GM12878 (cell line): ENCODE measurements around the gene STK4. TPM values are rescaled to one million over a fixed set of nuclear protein-coding genes. Genes with fewer than 3 reads are reported as not detected.

Experiments
- ATAC-seq: fragments of 200-7000 bp; cut with Tn5 transposase; 3 replicates; pipeline ENCODE4 v1.9.1; 2020; ENCODE audit warnings: mild to moderate bottlenecking, moderate library complexity
- BruUV-seq: library from RNA; stranded (reverse); fragments of 400-500 nt; replicated peaks from 2 replicates; lab custom pipeline; 2021; lab: Mats Ljungman, UMichigan
- CTCF ChIA-PET: fragments of 300-600 bp; sonication (Branson Sonifier 250); formaldehyde crosslinking; extraction: SDS; loops from one replicate; lab custom pipeline; 2021; ENCODE audit warnings: inconsistent platforms; lab: Yijun Ruan, JAX
- POLR2A ChIA-PET: fragments of 350-600 bp; formaldehyde crosslinking; extraction: SDS; loops from one replicate; lab custom pipeline; 2021; ENCODE audit warnings: inconsistent platforms; lab: Charles Lee
- RAD21 ChIA-PET: fragments of 300-600 bp; sonication (Branson Sonifier 250); formaldehyde crosslinking; loops from one replicate; lab custom pipeline; 2023; ENCODE audit warnings: antibody characterized with exemption; ENCODE audit not compliant: unreplicated experiment; lab: Charles Lee
- SMC1A ChIA-PET: fragments of 300-600 bp; sonication (Branson Sonifier 250); formaldehyde crosslinking; loops from one replicate; lab custom pipeline; 2023; ENCODE audit not compliant: unreplicated experiment, uncharacterized antibody; lab: Charles Lee
- DNase-seq: peaks from one replicate; pipeline ENCODE4 v3.0.0-alpha.2; 2011; ENCODE audit warnings: low read depth, low spot score
- FAIRE-seq: peaks from 3 replicates; lab custom pipeline; 2011; peaks lifted over from hg19 to GRCh38; lab: Jason Lieb, UNC
- H2AFZ ChIP-seq: 2 replicates; pipeline ENCODE4 v1.6.0; 2011; ENCODE audit warnings: low read depth, low read length, control low read depth; ENCODE audit not compliant: control insufficient read depth
- H3K27ac ChIP-seq: 2 replicates; pipeline ENCODE4 v1.5.1; 2011; ENCODE audit warnings: control low read depth; ENCODE audit not compliant: control insufficient read depth, insufficient read depth
- H3K27me3 ChIP-seq, 2 experiments: replicated peaks in 1 of 2; 2 replicates each; pipeline versions ENCODE4 v1.6.0 to v1.6.1; 2011; ENCODE audit warnings: low read length in 1 of 2; ENCODE audit not compliant: control insufficient read depth in 2 of 2, insufficient read depth in 2 of 2
- H3K36me3 ChIP-seq, 2 experiments: 2 replicates each; pipeline ENCODE4 v1.5.1; 2011; ENCODE audit warnings: low read length in 1 of 2; ENCODE audit not compliant: control insufficient read depth in 2 of 2, insufficient read depth in 2 of 2
- H3K4me1 ChIP-seq: 2 replicates; pipeline ENCODE4 v1.6.1; 2011; ENCODE audit warnings: mild to moderate bottlenecking, low read length, moderate library complexity, mixed read lengths; ENCODE audit not compliant: control insufficient read depth, insufficient read depth
- H3K4me2 ChIP-seq: 2 replicates; pipeline ENCODE4 v1.6.0; 2011; ENCODE audit warnings: control low read depth; ENCODE audit not compliant: control insufficient read depth, insufficient read depth
- H3K4me3 ChIP-seq: fragments of 200-600 bp; sonication (generic); 2 replicates; pipeline ENCODE4 v1.5.1; 2016
- H3K79me2 ChIP-seq: 2 replicates; pipeline ENCODE4 v1.6.0; 2011; ENCODE audit warnings: low read length; ENCODE audit not compliant: control insufficient read depth, insufficient read depth
- H3K9ac ChIP-seq: 2 replicates; pipeline ENCODE4 v1.8.0; 2011; ENCODE audit warnings: low read length, control low read depth, mixed read lengths; ENCODE audit not compliant: control insufficient read depth, insufficient read depth
- H3K9me3 ChIP-seq: replicated peaks from 3 replicates; pipeline ENCODE4 v1.5.1; 2011; ENCODE audit warnings: mild to moderate bottlenecking, low read length; ENCODE audit not compliant: control insufficient read depth, insufficient read depth
- H4K20me1 ChIP-seq: 2 replicates; pipeline ENCODE4 v1.6.0; 2011; ENCODE audit not compliant: control insufficient read depth, insufficient read depth
- CHD1 ChIP-seq: IDR thresholded peaks from 2 replicates; pipeline ENCODE4 v1.6.1; 2012; ENCODE audit warnings: low read depth, low read length, improper control_type of control experiment
- CHD2 ChIP-seq: IDR thresholded peaks from 2 replicates; pipeline ENCODE4 v1.6.1; 2011; ENCODE audit warnings: low read depth, low read length, improper control_type of control experiment, borderline replicate concordance
- CREM ChIP-seq: IDR thresholded peaks from 2 replicates; pipeline ENCODE4 v1.6.1; 2014; ENCODE audit warnings: antibody characterized with exemption, low read depth
- ESRRA ChIP-seq: IDR thresholded peaks from 2 replicates; pipeline ENCODE4 v1.6.1; 2012; ENCODE audit warnings: mild to moderate bottlenecking, low read length, improper control_type of control experiment
- GATAD2B ChIP-seq: fragments of 450-650 bp; conservative IDR thresholded peaks from 2 replicates; pipeline ENCODE4 v1.6.1; 2017; ENCODE audit warnings: low read depth, mild to moderate bottlenecking, moderate library complexity
- HDAC2 ChIP-seq: fragments of 200-600 bp; sonication (generic); IDR thresholded peaks from 2 replicates; pipeline ENCODE4 v1.6.1; 2017
- NR2F1 ChIP-seq: fragments of 450-650 bp; conservative IDR thresholded peaks from 2 replicates; pipeline ENCODE4 v1.6.1; 2017; ENCODE audit warnings: mild to moderate bottlenecking
- SIX5 ChIP-seq: IDR thresholded peaks from 2 replicates; pipeline ENCODE4 v1.6.1; 2011; ENCODE audit warnings: mild to moderate bottlenecking, low read depth, low read length, moderate library complexity; ENCODE audit not compliant: severe bottlenecking
- SMAD5 ChIP-seq: IDR thresholded peaks from 2 replicates; pipeline ENCODE4 v1.6.1; 2016; ENCODE audit warnings: antibody characterized with exemption, low read depth
- SMARCA5 ChIP-seq: fragments of 450-650 bp; IDR thresholded peaks from 2 replicates; pipeline ENCODE4 v1.6.1; 2017; ENCODE audit warnings: mild to moderate bottlenecking
- YBX1 ChIP-seq: fragments of 450-650 bp; IDR thresholded peaks from 2 replicates; pipeline ENCODE4 v1.6.1; 2016; ENCODE audit warnings: antibody characterized with exemption
- ZNF217 ChIP-seq: fragments of 450-650 bp; IDR thresholded peaks from 2 replicates; pipeline ENCODE4 v1.6.1; 2017; ENCODE audit warnings: antibody characterized with exemption, mild to moderate bottlenecking
- WGBS: methylation state at CpG from one replicate; pipeline ENCODE4 v1.1.6; 2016; ENCODE audit warnings: low lambda C conversion rate; ENCODE audit not compliant: insufficient replicate concordance, insufficient coverage; ENCODE audit errors: missing lambda C conversion rate; 5-methylcytosine and 5-hydroxymethylcytosine counted together
- in situ Hi-C: fragments of 300-500 bp; cut with MboI; formaldehyde crosslinking; loops from 9 replicates; pipeline ENCODE4 v1.14.3; 2018; ENCODE audit warnings: mixed read lengths
- intact Hi-C: fragments of 100-400 bp; cut with micrococcal nuclease; formaldehyde crosslinking; loops from one replicate; pipeline ENCODE4 v1.14.2; 2022; ENCODE audit not compliant: unreplicated experiment
- polyA plus RNA-seq, 11 experiments: library from polyadenylated mRNA; depleted of rRNA in 4 of 11; unstranded in 6 of 11; stranded (reverse) in 5 of 11; fragments of >200 nt; fragmentation: Nextera tagmentation in 4 of 11; fragmentation: Illumina TruSeq in 1 of 11; extraction: Ambion mirVana in 4 of 11; extraction: Trizol in 1 of 11; gene quantifications; 1 replicate in 1 of 11; 2 replicates in 10 of 11; pipeline versions ENCODE4 v1.2.1 to v1.2.3, GENCODE V29; 2011 to 2016; ENCODE audit warnings: inconsistent platforms in 2 of 11, missing spikeins in 2 of 11, low read depth in 1 of 11
- total RNA-seq, 4 experiments: library from RNA; depleted of rRNA in 3 of 4; stranded (reverse); fragments of >200 nt in 3 of 4; fragmentation: Illumina TruSeq in 1 of 4; extraction: Trizol in 1 of 4; gene quantifications; 2 replicates each; pipeline versions ENCODE4 v1.2.1 to v1.2.3, GENCODE V29; 2013 to 2021
- TF ChIP-seq, protein P1 (sequence below): IDR thresholded peaks from 2 replicates; pipeline ENCODE4 v1.6.1; 2012; ENCODE audit warnings: low read length, inconsistent platforms
- TF ChIP-seq, protein P2 (sequence below): fragments of 450-650 bp; IDR thresholded peaks from 2 replicates; pipeline ENCODE4 v1.6.1; 2016; ENCODE audit warnings: mild to moderate bottlenecking

STK4 gene
- total and polyA plus RNA-seq, 10 of the 15 experiments (the other 5 are each of a cell fraction or from before 2014, with no cell fraction given) = 24.0 to 135 (median 89.7) TPM

DNA sequence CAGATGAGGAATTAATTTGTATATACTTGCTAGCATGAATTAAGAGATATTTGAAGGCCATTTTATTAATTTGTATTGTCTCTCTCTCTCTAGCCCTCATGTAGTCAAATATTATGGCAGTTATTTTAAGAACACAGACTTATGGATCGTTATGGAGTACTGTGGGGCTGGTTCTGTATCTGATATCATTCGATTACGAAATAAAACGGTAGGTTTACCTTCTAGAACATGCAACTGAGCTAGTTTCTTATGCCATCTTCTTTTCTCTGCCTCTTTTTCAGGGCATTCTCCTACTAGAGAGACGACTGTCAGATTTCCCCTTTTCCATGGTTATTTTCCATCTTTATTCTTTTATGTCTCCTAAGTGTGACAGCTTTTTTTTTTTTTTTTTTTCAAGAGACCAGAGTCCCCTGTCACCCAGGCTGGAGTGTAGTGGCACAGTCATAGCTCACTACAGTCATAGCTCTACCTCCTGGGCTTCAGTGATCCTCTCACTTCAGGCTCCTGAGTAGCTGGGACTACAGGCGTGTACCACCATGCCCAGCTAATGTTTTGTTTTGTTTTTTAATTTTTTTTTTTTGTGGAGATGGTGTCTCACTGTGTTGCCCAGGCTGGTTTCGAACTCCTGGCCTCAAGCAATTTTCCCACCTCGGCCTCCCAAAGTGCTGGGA lies 15.6 kb downstream of the STK4 start:
- WGBS = 80% methylated on average over 8 of the region's 8 CpGs
- no peaks in the 10 kb centered on the region for H3K27me3 ChIP-seq
- H4K20me1 ChIP-seq = no peaks in the 10 kb centered on the region
- H3K27ac ChIP-seq = no peak overlapping the region
- H3K4me1 ChIP-seq = peaks cover 17% of the 10 kb centered on the region
- ATAC-seq = no peak
- CTCF ChIA-PET = interaction anchor here (1.0 to 1.4 kb wide), 3 partner anchors 10 to 17 kb away, joined by 3 read pairs; no protein-coding TSS in a partner anchor
- POLR2A ChIA-PET = interaction anchor here (0.5 to 1.1 kb wide), 5 partner anchors 10 to 97 kb away, joined by 3 to 4 read pairs (median 4); no protein-coding TSS in a partner anchor
- H3K9ac ChIP-seq = no peak overlapping the region
- H3K79me2 ChIP-seq = peaks cover 36% of the 10 kb centered on the region
- in situ Hi-C loops (no loop called here), intact Hi-C loops (no loop called here)
- peaks cover 6 to 41% of the 10 kb centered on the region in 2 experiments for H3K36me3 ChIP-seq
- BruUV-seq = no TSS peak
- no peaks in the 10 kb centered on the region for H3K9me3 ChIP-seq
- TF ChIP-seq SMARCA5 (no peak), ZNF217 (no peak), CREM (no peak), GATAD2B (no peak), ESRRA (no peak), SIX5 (no peak), HDAC2 (no peak), CHD2 (no peak), YBX1 (no peak), NR2F1 (no peak), CHD1 (no peak), SMAD5 (no peak)
- TF ChIP-seq, protein P1, sequence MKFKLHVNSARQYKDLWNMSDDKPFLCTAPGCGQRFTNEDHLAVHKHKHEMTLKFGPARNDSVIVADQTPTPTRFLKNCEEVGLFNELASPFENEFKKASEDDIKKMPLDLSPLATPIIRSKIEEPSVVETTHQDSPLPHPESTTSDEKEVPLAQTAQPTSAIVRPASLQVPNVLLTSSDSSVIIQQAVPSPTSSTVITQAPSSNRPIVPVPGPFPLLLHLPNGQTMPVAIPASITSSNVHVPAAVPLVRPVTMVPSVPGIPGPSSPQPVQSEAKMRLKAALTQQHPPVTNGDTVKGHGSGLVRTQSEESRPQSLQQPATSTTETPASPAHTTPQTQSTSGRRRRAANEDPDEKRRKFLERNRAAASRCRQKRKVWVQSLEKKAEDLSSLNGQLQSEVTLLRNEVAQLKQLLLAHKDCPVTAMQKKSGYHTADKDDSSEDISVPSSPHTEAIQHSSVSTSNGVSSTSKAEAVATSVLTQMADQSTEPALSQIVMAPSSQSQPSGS = no peak
- TF ChIP-seq, protein P2, sequence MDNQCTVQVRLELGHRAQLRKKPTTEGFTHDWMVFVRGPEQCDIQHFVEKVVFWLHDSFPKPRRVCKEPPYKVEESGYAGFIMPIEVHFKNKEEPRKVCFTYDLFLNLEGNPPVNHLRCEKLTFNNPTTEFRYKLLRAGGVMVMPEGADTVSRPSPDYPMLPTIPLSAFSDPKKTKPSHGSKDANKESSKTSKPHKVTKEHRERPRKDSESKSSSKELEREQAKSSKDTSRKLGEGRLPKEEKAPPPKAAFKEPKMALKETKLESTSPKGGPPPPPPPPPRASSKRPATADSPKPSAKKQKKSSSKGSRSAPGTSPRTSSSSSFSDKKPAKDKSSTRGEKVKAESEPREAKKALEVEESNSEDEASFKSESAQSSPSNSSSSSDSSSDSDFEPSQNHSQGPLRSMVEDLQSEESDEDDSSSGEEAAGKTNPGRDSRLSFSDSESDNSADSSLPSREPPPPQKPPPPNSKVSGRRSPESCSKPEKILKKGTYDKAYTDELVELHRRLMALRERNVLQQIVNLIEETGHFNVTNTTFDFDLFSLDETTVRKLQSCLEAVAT = no peak
- no peak for FAIRE-seq
- DNase-seq = no peak
- SMC1A ChIA-PET = interaction anchor here (0.6 to 1.3 kb wide), 6 partner anchors 9 to 339 kb away, joined by 3 to 7 read pairs (median 3); no protein-coding TSS in a partner anchor
- no peak overlapping the region for H3K4me2 ChIP-seq
- H2AFZ ChIP-seq = no peak overlapping the region
- RAD21 ChIA-PET = interaction anchor here (0.6 to 0.9 kb wide), 4 partner anchors 12 to 216 kb away, joined by 3 read pairs; partner anchors contain the start of gene STK4
- H3K4me3 ChIP-seq = no peak overlapping the region
